Erythroblast (primary cell): ENCODE measurements around the gene TGM3.
"Not testable (repeated sequence)": the region's sequence is repeated elsewhere in the genome, so short reads cannot be mapped to it uniquely, and the experiment has no call there.

Source experiments
- DNase-seq, 2 experiments: peaks; one replicate each; lab custom pipeline; 2025; lab: John Stamatoyannopoulos, UW
- GATA1 ChIP-seq: IDR thresholded peaks from 2 replicates; pipeline ENCODE4 v1.6.1; 2011; ENCODE audit warnings: low read depth, mild to moderate bottlenecking, control low read depth, low read length, moderate library complexity
- POLR2A ChIP-seq: IDR thresholded peaks from 2 replicates; pipeline ENCODE4 v1.6.1; 2011; ENCODE audit warnings: mild to moderate bottlenecking, low read length

The TGM3 gene

GRCh38 chr20:2295886-2296515, at the start of gene TGM3:
TSS of gene TGM3 (plus strand) at chr20:2296001. CDS start at chr20:2296064, 63 bp downstream.
- DNase-seq, result no peak
- TF ChIP-seq GATA1, result no peak
- no peak for TF ChIP-seq POLR2A

- no peak for DNase-seq
These were observed 49.7 kb upstream of the TGM3 start for GRCh38 chr20:2246069-2246491.

GRCh38 chr20:2248837-2249236, 47.0 kb upstream of the TGM3 start:
- DNase-seq, result no peak
- no peak for TF ChIP-seq GATA1
- TF ChIP-seq POLR2A, result no peak

More at GRCh38 chr20:2246069-2246491, 49.7 kb upstream of the TGM3 start:
- TF ChIP-seq GATA1 (no peak), POLR2A (no peak)

- TF ChIP-seq POLR2A, result no peak
- TF ChIP-seq GATA1, result no peak
These were observed 45.9 kb upstream of the TGM3 start for GRCh38 chr20:2249935-2250334.

GRCh38 chr20:2252419-2252997, 43.3 kb upstream of the TGM3 start:
- TF ChIP-seq GATA1 (no peak), POLR2A (no peak)
- no peak for DNase-seq

More at GRCh38 chr20:2249935-2250334, 45.9 kb upstream of the TGM3 start:
- no peak for DNase-seq

GRCh38 chr20:2253256-2253655, 42.5 kb upstream of the TGM3 start:
- TF ChIP-seq GATA1 (no peak), POLR2A (no peak)
- no peak for DNase-seq

- TF ChIP-seq POLR2A (no peak), GATA1 (no peak)
- no peak for DNase-seq
These were observed 41.5 kb upstream of the TGM3 start for GRCh38 chr20:2254333-2254732.

- TF ChIP-seq POLR2A, result no peak
- no peak for TF ChIP-seq GATA1
- DNase-seq, result no peak
These were observed 39.8 kb upstream of the TGM3 start for GRCh38 chr20:2255926-2256531.

- DNase-seq, result no peak
- TF ChIP-seq GATA1, result no peak
These were observed 36.1 kb upstream of the TGM3 start for GRCh38 chr20:2259731-2260130.

- no peak for DNase-seq
- no peak for TF ChIP-seq POLR2A
- TF ChIP-seq GATA1, result no peak
These were observed 35.6 kb upstream of the TGM3 start for GRCh38 chr20:2260250-2260649.

GRCh38 chr20:2261046-2261485, 34.7 kb upstream of the TGM3 start:
- DNase-seq, result no peak
- no peak for TF ChIP-seq GATA1
- TF ChIP-seq POLR2A, result no peak

- DNase-seq, result no peak
- TF ChIP-seq GATA1 (no peak), POLR2A (no peak)
These were observed 34.2 kb upstream of the TGM3 start for GRCh38 chr20:2261629-2262028.

- no peak for TF ChIP-seq GATA1
- TF ChIP-seq POLR2A, result no peak
- DNase-seq, result no peak
These were observed 31.7 kb upstream of the TGM3 start for GRCh38 chr20:2264118-2264517.

- not testable (repeated sequence) for DNase-seq
These were observed 31.0 kb upstream of the TGM3 start for GRCh38 chr20:2264621-2265374.
